Stimulated activated naive B cell treated with anti-CD40 and anti-IgM and Interleukin-4, amounts not matched to agents 10 μg/mL and 1 μg/mL and 100 μg/mL, for 72 hours (primary cell): Measurements from ENCODE around the gene SPINK2.

Experiments
- ATAC-seq, 2 donors: fragments of 150-1000 bp; cut with Tn5 transposase; replicated peaks; 2 replicates each; pipeline ENCODE4 v1.10.0; 2021; ENCODE audit warnings: moderate library complexity in 1 of 2
- DNase-seq: peaks from one replicate; pipeline ENCODE4 v3.0.0; 2021
- H3K27ac Mint-ChIP-seq: one replicate; pipeline ENCODE4 v1.8.0; 2022; ENCODE audit warnings: mild to moderate bottlenecking, mixed read lengths
- H3K27me3 Mint-ChIP-seq, 2 donors: one replicate each; pipeline ENCODE4 v1.8.0; 2022; ENCODE audit warnings: mixed read lengths in 2 of 2
- H3K36me3 Mint-ChIP-seq, 2 donors: one replicate each; pipeline ENCODE4 v1.8.0; 2022; ENCODE audit warnings: mixed read lengths in 2 of 2, mild to moderate bottlenecking in 1 of 2
- H3K4me1 Mint-ChIP-seq, 2 donors: one replicate each; pipeline ENCODE4 v1.8.0; 2022; ENCODE audit warnings: mixed read lengths in 2 of 2, mild to moderate bottlenecking in 1 of 2
- H3K4me3 Mint-ChIP-seq, 2 donors: one replicate each; pipeline ENCODE4 v1.8.0; 2022; ENCODE audit warnings: mild to moderate bottlenecking in 2 of 2, mixed read lengths in 2 of 2, moderate library complexity in 1 of 2
- H3K9me3 Mint-ChIP-seq, 2 donors: one replicate each; pipeline ENCODE4 v1.8.0; 2022; ENCODE audit warnings: mixed read lengths in 2 of 2, mild to moderate bottlenecking in 1 of 2

Gene SPINK2

DNA sequence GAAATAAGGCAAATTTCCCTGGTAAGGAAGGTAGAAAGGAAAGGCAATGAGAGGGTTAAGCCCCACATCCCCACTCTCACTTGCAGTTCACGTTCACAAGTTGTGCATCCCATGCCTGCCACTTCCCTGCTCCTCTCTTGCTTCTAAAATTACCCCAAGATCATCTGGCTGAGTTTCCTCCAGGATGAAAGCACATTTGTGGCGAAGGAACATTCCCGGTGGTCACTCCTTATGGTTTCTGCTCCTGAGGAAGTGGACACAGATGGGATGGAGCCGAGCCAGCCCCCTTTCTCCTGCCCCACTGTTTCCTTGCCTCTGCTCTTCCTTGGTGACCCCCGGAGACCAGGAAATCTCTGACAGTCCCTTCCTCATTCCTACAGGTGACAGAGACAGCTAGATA is 37.5 kb downstream of the SPINK2 start:
- peaks cover 0 to 2% of the 10 kb centered on the region in 2 donors for H3K9me3 Mint-ChIP-seq
- no peaks in the 10 kb centered on the region for H3K4me1 Mint-ChIP-seq
- no peaks in the 10 kb centered on the region for H3K27me3 Mint-ChIP-seq
- ATAC-seq: no peak
- H3K36me3 Mint-ChIP-seq: no peaks in the 10 kb centered on the region
- H3K4me3 Mint-ChIP-seq: no peak overlapping the region
- H3K27ac Mint-ChIP-seq: no peak overlapping the region
- DNase-seq: no peak

DNA sequence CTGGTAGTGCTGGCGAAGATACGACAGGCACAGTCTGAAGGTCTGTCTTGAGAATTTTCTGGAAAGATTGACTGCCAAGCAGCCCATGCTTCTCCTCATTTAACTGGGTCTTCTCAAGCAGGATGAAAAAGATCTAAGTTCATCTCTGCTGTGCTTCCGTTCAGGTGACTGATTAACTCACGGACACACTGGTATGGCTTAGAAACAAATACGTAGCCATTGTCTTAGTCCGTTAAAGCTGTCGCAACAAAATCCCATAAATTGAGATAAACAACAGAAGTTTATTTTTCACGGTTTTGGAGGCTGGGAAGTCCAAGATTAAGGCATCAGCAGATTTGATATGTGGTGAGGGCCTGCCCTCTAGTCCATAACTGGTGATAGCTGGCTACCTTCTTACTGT is 39.5 kb downstream of the SPINK2 start:
- Mint-ChIP-seq H3K9me3 (no peaks in the 10 kb centered on the region), H3K27me3 (no peaks in the 10 kb centered on the region), H3K36me3 (no peaks in the 10 kb centered on the region), H3K27ac (no peak overlapping the region), H3K4me1 (peaks cover 4% of the 10 kb centered on the region in 2 donors), H3K4me3 (no peak overlapping the region)
- DNase-seq (no peak), ATAC-seq (no peak)

DNA sequence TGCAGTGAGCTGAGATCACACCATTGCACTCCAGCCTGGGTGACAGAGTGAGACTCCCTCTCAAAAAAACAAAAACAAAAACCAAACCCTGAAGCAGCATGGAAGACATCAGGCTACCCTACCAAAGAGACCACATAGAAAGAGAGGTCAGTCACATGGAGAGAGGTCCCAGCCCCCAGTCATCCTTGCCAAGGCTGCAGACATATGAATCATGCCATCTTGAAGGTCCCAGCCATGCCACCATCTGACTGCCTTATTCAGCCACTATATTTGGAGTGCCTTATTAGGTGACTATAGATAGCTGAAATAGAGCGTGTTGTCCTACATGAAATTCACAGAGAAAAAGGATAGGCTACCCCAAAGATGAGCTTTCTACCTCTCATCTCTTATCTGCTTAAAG is 48.2 kb downstream of the SPINK2 start:
- peaks cover 8 to 15% of the 10 kb centered on the region in 2 donors for H3K4me1 Mint-ChIP-seq
- no peaks in the 10 kb centered on the region for H3K9me3 Mint-ChIP-seq
- H3K27me3 Mint-ChIP-seq: no peaks in the 10 kb centered on the region
- H3K36me3 Mint-ChIP-seq: no peaks in the 10 kb centered on the region
- H3K27ac Mint-ChIP-seq: no peak overlapping the region
- ATAC-seq (no peak), DNase-seq (no peak)
- no peak overlapping the region for H3K4me3 Mint-ChIP-seq

DNA sequence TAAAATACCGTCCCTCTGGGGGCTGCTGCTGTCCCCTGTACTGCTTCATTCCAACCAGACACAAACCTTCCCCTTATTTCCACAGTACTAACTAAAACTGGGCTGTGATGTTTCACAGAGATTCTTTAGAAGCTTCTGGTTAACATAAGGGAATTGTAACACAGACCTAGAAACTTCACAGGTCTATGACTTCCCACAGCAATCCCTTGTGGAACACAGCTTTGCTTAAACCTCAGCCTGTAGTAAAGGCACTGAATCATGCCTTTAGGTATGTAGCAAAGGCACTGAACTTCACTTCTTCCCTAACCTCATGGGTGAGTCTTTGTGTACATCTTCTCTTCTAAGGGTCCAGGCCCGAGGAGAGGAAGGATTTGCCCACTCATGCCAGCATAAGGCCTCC is 49.4 kb downstream of the SPINK2 start:
- Mint-ChIP-seq H3K4me3 (no peak overlapping the region), H3K27me3 (no peaks in the 10 kb centered on the region), H3K27ac (no peak overlapping the region), H3K4me1 (peaks cover 6 to 16% of the 10 kb centered on the region in 2 donors), H3K36me3 (no peaks in the 10 kb centered on the region), H3K9me3 (no peaks in the 10 kb centered on the region)
- ATAC-seq: no peak
- no peak for DNase-seq

DNA sequence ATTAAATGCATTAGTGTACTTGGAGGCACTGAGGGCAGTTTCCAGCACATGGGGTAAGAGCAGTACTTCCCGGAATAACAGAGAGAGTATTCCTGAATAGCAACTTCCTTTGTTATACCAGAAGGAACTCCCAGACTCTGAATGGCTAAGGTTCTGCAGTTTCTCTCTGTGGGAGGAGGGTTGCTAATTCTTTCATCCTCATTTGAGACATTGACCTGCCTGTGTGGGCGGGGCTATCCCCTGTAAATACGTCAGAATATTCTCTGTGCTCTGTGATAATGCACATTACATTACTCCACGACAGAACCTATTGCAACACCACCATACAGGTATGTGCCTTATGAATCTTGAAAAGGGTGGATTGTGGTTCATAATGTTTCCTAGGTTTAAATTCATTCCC is 52.7 kb downstream of the SPINK2 start:
- Mint-ChIP-seq H3K4me1 (peaks cover 10 to 24% of the 10 kb centered on the region in 2 donors), H3K27ac (no peak overlapping the region), H3K9me3 (no peaks in the 10 kb centered on the region), H3K36me3 (no peaks in the 10 kb centered on the region), H3K4me3 (no peak overlapping the region), H3K27me3 (no peaks in the 10 kb centered on the region)
- ATAC-seq (peak in 1 of 2 donors; percentile 34), DNase-seq (no peak)

DNA sequence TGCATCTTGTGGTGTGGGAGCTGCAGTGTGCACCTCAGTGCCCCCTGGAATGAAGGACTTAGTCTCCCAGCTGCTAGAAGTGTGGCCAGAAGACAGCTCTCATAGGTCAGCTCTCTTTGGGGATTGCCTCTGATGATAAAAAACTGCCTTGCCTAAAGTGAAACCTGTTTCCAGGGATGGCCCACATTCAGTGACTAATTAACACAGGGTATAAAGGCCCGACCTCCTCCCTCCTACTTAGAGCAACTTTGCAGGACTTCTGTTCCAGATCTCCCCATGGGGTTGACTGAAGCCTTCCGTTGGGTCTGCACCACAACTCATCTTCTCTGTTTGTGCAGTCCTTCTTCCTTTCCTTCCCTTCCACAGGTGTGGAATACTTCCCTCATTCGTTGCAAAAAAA is 53.2 kb downstream of the SPINK2 start:
- no peaks in the 10 kb centered on the region for H3K36me3 Mint-ChIP-seq
- H3K27ac Mint-ChIP-seq: no peak overlapping the region
- H3K4me1 Mint-ChIP-seq: peaks cover 10 to 28% of the 10 kb centered on the region in 2 donors

DNA sequence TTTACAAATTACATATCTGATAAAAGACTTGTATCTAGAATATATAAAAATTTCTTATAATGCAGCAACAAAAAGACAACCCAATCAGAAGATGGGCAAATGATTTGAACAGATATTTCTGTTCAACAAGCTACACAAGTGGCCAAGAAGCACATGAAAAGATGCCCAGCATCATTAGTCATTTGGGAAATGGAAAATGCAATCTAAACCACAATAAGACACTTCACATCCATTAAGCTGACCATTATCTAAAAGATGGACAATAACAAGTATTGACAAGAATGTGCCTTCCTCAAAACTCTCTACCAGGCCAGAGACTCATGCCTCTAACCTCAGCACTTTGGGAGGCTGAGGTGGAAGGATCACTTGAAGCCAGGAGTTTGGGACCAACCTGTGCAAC is 53.9 kb downstream of the SPINK2 start:
- H3K9me3 Mint-ChIP-seq: no peaks in the 10 kb centered on the region
- no peaks in the 10 kb centered on the region for H3K36me3 Mint-ChIP-seq
- ATAC-seq (no peak), DNase-seq (no peak)
- no peak overlapping the region for H3K4me3 Mint-ChIP-seq
- peaks cover 11 to 33% of the 10 kb centered on the region in 2 donors for H3K4me1 Mint-ChIP-seq
- H3K27ac Mint-ChIP-seq: no peak overlapping the region
- no peaks in the 10 kb centered on the region for H3K27me3 Mint-ChIP-seq

More for the DNA sequence above, 53.2 kb downstream of the SPINK2 start:
- DNase-seq (no peak), ATAC-seq (peak; percentile 42 to 65)
- H3K9me3 Mint-ChIP-seq: no peaks in the 10 kb centered on the region
- no peaks in the 10 kb centered on the region for H3K27me3 Mint-ChIP-seq
- no peak overlapping the region for H3K4me3 Mint-ChIP-seq

DNA sequence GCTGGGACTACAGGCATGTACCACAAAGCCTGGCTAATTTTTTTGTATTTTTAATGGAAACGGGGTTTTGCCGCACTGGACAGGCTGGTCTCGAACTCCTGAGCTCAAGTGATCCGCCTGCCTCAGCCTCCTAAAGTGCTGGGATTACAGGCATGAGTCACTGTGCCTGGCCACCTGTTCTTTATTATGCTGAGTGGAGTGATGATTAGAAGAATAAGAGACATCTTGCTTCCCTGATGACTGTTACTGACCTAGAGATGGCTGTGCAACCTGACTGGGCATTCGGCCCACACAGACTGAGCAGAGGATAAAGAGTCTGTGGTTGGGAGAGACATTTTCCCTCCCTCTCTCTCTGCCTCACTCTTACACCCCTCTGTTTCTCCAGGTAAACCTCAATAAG is 56.7 kb downstream of the SPINK2 start:
- no peak for ATAC-seq
- H3K27ac Mint-ChIP-seq: no peak overlapping the region
- peaks cover 13 to 39% of the 10 kb centered on the region in 2 donors for H3K4me1 Mint-ChIP-seq
- no peak for DNase-seq
- no peaks in the 10 kb centered on the region for H3K27me3 Mint-ChIP-seq
- H3K4me3 Mint-ChIP-seq: no peak overlapping the region
- H3K9me3 Mint-ChIP-seq: no peaks in the 10 kb centered on the region
- no peaks in the 10 kb centered on the region for H3K36me3 Mint-ChIP-seq

DNA sequence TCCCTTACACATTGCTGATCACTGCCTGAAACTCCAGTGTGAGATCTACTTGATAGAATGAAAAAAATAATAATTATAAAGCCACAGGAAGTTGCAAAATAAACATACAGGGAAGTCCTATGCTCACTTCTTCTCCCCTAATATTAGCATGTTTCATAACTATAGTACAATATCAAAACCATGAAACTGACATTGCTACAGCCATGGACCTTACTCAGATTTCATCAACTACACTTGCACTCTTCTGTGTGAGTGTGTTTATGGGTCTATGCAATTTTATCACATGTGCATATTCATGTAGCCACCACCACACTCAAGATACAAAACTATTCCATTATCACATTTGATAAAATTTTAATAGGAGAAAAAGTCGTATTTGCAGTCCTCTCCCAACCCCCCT is 57.3 kb downstream of the SPINK2 start:
- H3K4me1 Mint-ChIP-seq: peaks cover 14 to 44% of the 10 kb centered on the region in 2 donors

DNA sequence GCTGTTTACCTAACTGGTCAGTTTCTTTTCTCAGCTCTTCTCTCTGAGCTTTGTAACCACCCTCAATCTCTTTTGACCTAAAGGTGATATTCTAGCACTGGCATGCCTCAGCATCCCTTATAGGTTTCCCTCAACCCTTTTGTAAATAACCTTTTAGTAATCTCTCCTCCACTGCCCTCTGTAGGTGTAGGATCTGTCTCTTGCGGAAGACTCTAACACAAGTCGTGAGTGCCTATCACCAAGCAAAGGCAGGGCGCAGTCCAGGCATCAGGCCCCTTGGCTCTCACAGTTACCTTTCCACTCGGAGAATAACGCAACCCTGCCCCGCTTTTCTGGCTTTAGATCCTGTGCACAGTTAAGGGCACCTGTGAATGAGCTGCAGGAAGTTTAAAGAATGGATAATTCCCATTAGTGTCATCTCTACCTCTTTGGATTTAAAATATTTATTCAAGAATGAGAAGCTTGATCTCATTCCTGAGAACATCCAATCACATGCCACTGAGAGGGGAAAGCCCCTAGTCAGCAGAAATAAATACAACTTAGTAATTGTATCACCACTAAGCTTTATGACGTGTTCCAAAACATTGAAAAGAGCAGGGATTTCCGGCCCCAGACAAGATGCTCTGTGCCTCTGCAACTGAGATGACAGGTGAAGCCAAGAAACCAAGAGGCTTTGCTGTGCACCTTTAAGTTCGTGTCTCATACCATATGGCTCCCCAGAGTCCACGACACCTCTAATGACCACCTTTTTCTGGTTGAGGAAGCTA is 58.8 kb downstream of the SPINK2 start:
- DNase-seq (no peak), ATAC-seq (peak in 1 of 2 donors; percentile 36)
- Mint-ChIP-seq H3K4me3 (no peak overlapping the region), H3K27ac (no peak overlapping the region), H3K27me3 (no peaks in the 10 kb centered on the region), H3K9me3 (no peaks in the 10 kb centered on the region), H3K4me1 (peaks cover 21 to 48% of the 10 kb centered on the region in 2 donors), H3K36me3 (no peaks in the 10 kb centered on the region)

More for the DNA sequence above, 57.3 kb downstream of the SPINK2 start:
- no peaks in the 10 kb centered on the region for H3K27me3 Mint-ChIP-seq
- no peak overlapping the region for H3K27ac Mint-ChIP-seq
- ATAC-seq (no peak), DNase-seq (no peak)
- H3K36me3 Mint-ChIP-seq: no peaks in the 10 kb centered on the region
- H3K4me3 Mint-ChIP-seq: no peak overlapping the region
- H3K9me3 Mint-ChIP-seq: no peaks in the 10 kb centered on the region

DNA sequence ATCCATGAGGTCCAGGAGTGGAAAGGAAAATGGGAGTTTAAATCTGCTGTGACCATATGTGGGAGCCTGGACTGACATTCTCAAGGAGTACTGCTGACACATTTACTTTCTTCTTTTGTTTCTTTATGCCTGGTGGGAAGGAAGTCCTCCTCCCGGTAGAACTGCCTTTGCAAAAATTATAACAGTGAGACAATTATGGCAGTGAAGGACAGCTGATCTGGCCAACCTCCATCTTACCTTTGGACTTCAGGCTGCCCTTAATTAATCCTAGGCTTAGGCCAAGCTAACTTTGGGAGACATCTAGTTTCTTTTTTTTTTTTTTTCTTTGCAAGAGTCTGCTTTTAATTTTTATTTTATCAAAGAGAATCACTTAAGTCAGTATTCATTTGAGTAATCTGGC is 61.3 kb downstream of the SPINK2 start:
- no peaks in the 10 kb centered on the region for H3K27me3 Mint-ChIP-seq
- H3K27ac Mint-ChIP-seq: no peak overlapping the region

More for the DNA sequence above, 61.3 kb downstream of the SPINK2 start:
- DNase-seq (no peak), ATAC-seq (no peak)
- Mint-ChIP-seq H3K9me3 (no peaks in the 10 kb centered on the region), H3K36me3 (no peaks in the 10 kb centered on the region), H3K4me3 (no peak overlapping the region), H3K4me1 (peaks cover 28 to 63% of the 10 kb centered on the region in 2 donors)
